HepG2 (cell line): ENCODE results near the gene CDK6. TPM values are rescaled to one million over a fixed set of nuclear protein-coding genes. Genes with fewer than 3 reads are reported as not detected.

Experiments used
- ATAC-seq: fragments of 200-7000 bp; cut with Tn5 transposase; 3 replicates; pipeline ENCODE4 v1.9.1; 2020; ENCODE audit warnings: mild to moderate bottlenecking, moderate library complexity
- BruUV-seq: library from RNA; stranded (reverse); fragments of 400-500 nt; replicated peaks from 2 replicates; lab custom pipeline; 2021; lab: Mats Ljungman, UMichigan
- CTCF ChIA-PET: fragments of 300-600 bp; formaldehyde crosslinking; extraction: SDS; loops from one replicate; lab custom pipeline; 2021; ENCODE audit warnings: low total read pairs, inconsistent platforms, low intra/inter-chr PET ratio; lab: Yijun Ruan, JAX
- POLR2A ChIA-PET: fragments of 350-600 bp; sonication (Branson Sonifier 250); formaldehyde crosslinking; loops from one replicate; lab custom pipeline; 2020; ENCODE audit warnings: antibody characterized with exemption, inconsistent platforms; lab: Yijun Ruan, JAX
- DNase-seq: peaks from one replicate; pipeline ENCODE4 v3.0.0-alpha.2; 2015; ENCODE audit warnings: low spot score
- FAIRE-seq: peaks from 3 replicates; lab custom pipeline; 2011; peaks lifted over from hg19 to GRCh38; lab: Jason Lieb, UNC
- H2AFZ ChIP-seq: one replicate; pipeline ENCODE4 v1.6.1; 2011; ENCODE audit warnings: low read length, inconsistent platforms
- H3K27ac ChIP-seq: fragments of 300-600 bp; 3 replicates; pipeline ENCODE4 v1.8.0; 2011; ENCODE audit warnings: mixed run types, mild to moderate bottlenecking, mixed read lengths, low read length, inconsistent platforms; ENCODE audit not compliant: insufficient read depth; ENCODE audit errors: extremely low read length
- H3K27me3 ChIP-seq, 2 experiments: fragments of 200-600 bp in 1 of 2; 2 replicates in 1 of 2; 3 replicates in 1 of 2; pipeline versions ENCODE4 v1.6.0 to v1.8.0; 2011; ENCODE audit warnings: low read length in 2 of 2, mild to moderate bottlenecking in 2 of 2, moderate library complexity in 2 of 2, inconsistent platforms in 1 of 2; ENCODE audit not compliant: insufficient read depth in 2 of 2, control insufficient read depth in 1 of 2
- H3K36me3 ChIP-seq, 2 experiments: fragments of 200-600 bp in 1 of 2; replicated peaks in 1 of 2; 2 replicates in 1 of 2; 3 replicates in 1 of 2; pipeline versions ENCODE4 v1.5.1 to v1.8.0; 2011; ENCODE audit warnings: low read length in 2 of 2, inconsistent platforms in 1 of 2; ENCODE audit not compliant: insufficient read depth in 2 of 2, control insufficient read depth in 1 of 2
- H3K4me1 ChIP-seq: 2 replicates; pipeline ENCODE4 v1.5.1; 2012; ENCODE audit warnings: low read length, inconsistent platforms; ENCODE audit not compliant: insufficient read depth
- H3K4me2 ChIP-seq: 2 replicates; pipeline ENCODE4 v1.6.0; 2011; ENCODE audit warnings: low read depth, low read length, inconsistent platforms
- H3K4me3 ChIP-seq, 3 experiments: fragments of 200-600 bp in 1 of 3; sonication (generic), shearing (Covaris generic) in 1 of 3; replicated peaks in 1 of 3; 2 replicates each; pipeline ENCODE4 v1.5.1; 2011 to 2016; ENCODE audit warnings: low read length in 3 of 3, inconsistent platforms in 2 of 3, low read depth in 2 of 3, mild to moderate bottlenecking in 2 of 3, control low read depth in 1 of 3, mixed read lengths in 1 of 3; ENCODE audit not compliant: insufficient read depth in 1 of 3
- H3K79me2 ChIP-seq: one replicate; pipeline ENCODE4 v1.6.1; 2011; ENCODE audit warnings: low read length, inconsistent platforms; ENCODE audit not compliant: insufficient read depth
- H3K9ac ChIP-seq: 2 replicates; pipeline ENCODE4 v1.6.0; 2011; ENCODE audit warnings: mild to moderate bottlenecking, low read depth, low read length, inconsistent platforms; ENCODE audit not compliant: insufficient read depth
- H3K9me3 ChIP-seq: 2 replicates; pipeline ENCODE4 v1.5.1; 2012; ENCODE audit warnings: mild to moderate bottlenecking, low read length
- H4K20me1 ChIP-seq: 2 replicates; pipeline ENCODE4 v1.6.0; 2011; ENCODE audit warnings: inconsistent platforms, mild to moderate bottlenecking, low read length, moderate library complexity; ENCODE audit not compliant: insufficient read depth
- ISX ChIP-seq: sonication (generic); formaldehyde crosslinking; conservative IDR thresholded peaks from 2 replicates; pipeline ENCODE4 v1.5.0; 2020; ENCODE audit warnings: missing genetic modification reagents
- KLF15 ChIP-seq: sonication (generic); formaldehyde crosslinking; IDR thresholded peaks from 2 replicates; pipeline ENCODE4 v1.8.1; 2023; ENCODE audit warnings: borderline replicate concordance, mild to moderate bottlenecking, inconsistent platforms, missing genetic modification reagents, mixed read lengths
- MAZ ChIP-seq, 2 experiments: sonication (generic) in 1 of 2; formaldehyde crosslinking in 1 of 2; IDR thresholded peaks; 2 replicates each; pipeline versions ENCODE4 v1.5.0 to v1.6.1; 2012 to 2020; ENCODE audit warnings: low read depth in 2 of 2, mild to moderate bottlenecking in 2 of 2, borderline replicate concordance in 1 of 2, improper control_type of control experiment in 1 of 2, low read length in 1 of 2, missing genetic modification reagents in 1 of 2, moderate library complexity in 1 of 2
- NRL ChIP-seq: sonication (generic); formaldehyde crosslinking; IDR thresholded peaks from 2 replicates; pipeline ENCODE4 v1.5.0; 2020; ENCODE audit warnings: missing genetic modification reagents, mild to moderate bottlenecking, moderate library complexity, borderline replicate concordance
- TSC22D2 ChIP-seq: sonication (generic); formaldehyde crosslinking; IDR thresholded peaks from 2 replicates; pipeline ENCODE4 v1.5.1; 2020; ENCODE audit warnings: missing genetic modification reagents, mild to moderate bottlenecking, borderline replicate concordance
- ZNF263 ChIP-seq: sonication (generic); formaldehyde crosslinking; IDR thresholded peaks from 2 replicates; pipeline ENCODE4 v1.4.0; 2020; ENCODE audit warnings: missing genetic modification reagents
- ZNF33B ChIP-seq: sonication (generic); formaldehyde crosslinking; IDR thresholded peaks from 2 replicates; pipeline ENCODE4 v1.5.1; 2020; ENCODE audit warnings: mild to moderate bottlenecking, missing genetic modification reagents
- ZNF383 ChIP-seq: sonication (generic); formaldehyde crosslinking; IDR thresholded peaks from 2 replicates; pipeline ENCODE4 v1.4.0; 2020; ENCODE audit warnings: missing genetic modification reagents, mild to moderate bottlenecking, borderline replicate concordance
- ZNF775 ChIP-seq: sonication (generic); formaldehyde crosslinking; IDR thresholded peaks from 2 replicates; pipeline ENCODE4 v1.4.0; 2020; ENCODE audit warnings: missing genetic modification reagents, mild to moderate bottlenecking, moderate library complexity, borderline replicate concordance
- WGBS: methylation state at CpG from one replicate; pipeline ENCODE4 v1.1.6; 2017; ENCODE audit warnings: low lambda C conversion rate; 5-methylcytosine and 5-hydroxymethylcytosine counted together
- in situ Hi-C: cut with HindIII; loops from 2 replicates; pipeline ENCODE4 v1.10.0; 2017; ENCODE audit warnings: low pct_unique_long_range_greater_than_20kb; ENCODE audit not compliant: extremely low pct_ligation_motif_present
- intact Hi-C: fragments of 100-400 bp; cut with micrococcal nuclease; formaldehyde crosslinking; loops from one replicate; pipeline ENCODE4 v1.10.0; 2022; ENCODE audit not compliant: unreplicated experiment
- polyA plus RNA-seq, 8 experiments: library from polyadenylated mRNA; depleted of rRNA in 3 of 8; stranded (reverse) in 7 of 8; unstranded in 1 of 8; fragments of >200 nt; fragmentation: Illumina TruSeq in 4 of 8; extraction: Trizol in 4 of 8; gene quantifications; 2 replicates each; pipeline versions ENCODE4 v1.2.1 to v1.2.3, GENCODE V29; 2011 to 2016; ENCODE audit warnings: low read depth in 4 of 8, missing spikeins in 1 of 8, mixed read lengths in 1 of 8; ENCODE audit not compliant: insufficient read depth in 1 of 8
- total RNA-seq, 5 experiments: library from RNA; depleted of rRNA; stranded (reverse); fragments of >200 nt; fragmentation: Illumina TruSeq; extraction: Trizol; gene quantifications; 2 replicates each; pipeline ENCODE4 v1.2.3, GENCODE V29; 2016; ENCODE audit warnings: low read depth in 1 of 5
- TF ChIP-seq, protein P1 (sequence below): sonication (generic); formaldehyde crosslinking; IDR thresholded peaks from 2 replicates; pipeline ENCODE4 v1.8.0; 2022; ENCODE audit warnings: mild to moderate bottlenecking, missing genetic modification reagents
- TF ChIP-seq, protein P2 (sequence below): sonication (generic); formaldehyde crosslinking; conservative IDR thresholded peaks from 2 replicates; pipeline ENCODE4 v1.4.0; 2020; ENCODE audit warnings: mild to moderate bottlenecking, missing genetic modification reagents, moderate library complexity
- TF ChIP-seq, protein P3 (sequence below): IDR thresholded peaks from 2 replicates; pipeline ENCODE4 v1.4.0; 2020; ENCODE audit warnings: mild to moderate bottlenecking, missing genetic modification reagents

Gene CDK6
- total and polyA plus RNA-seq, 2 of the 13 experiments (the other 11 are each of a cell fraction or from before 2014, with no cell fraction given), result 34.6 to 90.8 TPM

- BruUV-seq, result no TSS peak
- WGBS, result 94% methylated on average over 2 of the region's 2 CpGs
- Histone ChIP-seq H3K9ac (no peak overlapping the region), H3K27me3 (no peaks in the 10 kb centered on the region; a peak in 1 of 5 replicates), H3K4me3 (no peak overlapping the region), H3K27ac (no peak overlapping the region), H3K9me3 (no peaks in the 10 kb centered on the region; the same call in 1 of the 2 replicates)
- FAIRE-seq, result no peak
- intact Hi-C loops, result no loop called here
- CTCF ChIA-PET, result no interaction called here
- no peak for ATAC-seq
- TF ChIP-seq ZNF33B (CRISPR knock-in tag), result no peak
- TF ChIP-seq, protein P1, sequence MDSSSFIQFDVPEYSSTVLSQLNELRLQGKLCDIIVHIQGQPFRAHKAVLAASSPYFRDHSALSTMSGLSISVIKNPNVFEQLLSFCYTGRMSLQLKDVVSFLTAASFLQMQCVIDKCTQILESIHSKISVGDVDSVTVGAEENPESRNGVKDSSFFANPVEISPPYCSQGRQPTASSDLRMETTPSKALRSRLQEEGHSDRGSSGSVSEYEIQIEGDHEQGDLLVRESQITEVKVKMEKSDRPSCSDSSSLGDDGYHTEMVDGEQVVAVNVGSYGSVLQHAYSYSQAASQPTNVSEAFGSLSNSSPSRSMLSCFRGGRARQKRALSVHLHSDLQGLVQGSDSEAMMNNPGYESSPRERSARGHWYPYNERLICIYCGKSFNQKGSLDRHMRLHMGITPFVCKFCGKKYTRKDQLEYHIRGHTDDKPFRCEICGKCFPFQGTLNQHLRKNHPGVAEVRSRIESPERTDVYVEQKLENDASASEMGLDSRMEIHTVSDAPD (CRISPR knock-in tag), result no peak
- no peak for TF ChIP-seq KLF15 (CRISPR knock-in tag)
- no peak for TF ChIP-seq MAZ (IDR thresholded peaks at IDR 0.05; ENCODE audit: borderline replicate concordance, low read depth, low read length)
- no peak for TF ChIP-seq MAZ (CRISPR knock-in tag; IDR thresholded peaks at IDR 0.05; ENCODE audit: low read depth)
- TF ChIP-seq, protein P2, sequence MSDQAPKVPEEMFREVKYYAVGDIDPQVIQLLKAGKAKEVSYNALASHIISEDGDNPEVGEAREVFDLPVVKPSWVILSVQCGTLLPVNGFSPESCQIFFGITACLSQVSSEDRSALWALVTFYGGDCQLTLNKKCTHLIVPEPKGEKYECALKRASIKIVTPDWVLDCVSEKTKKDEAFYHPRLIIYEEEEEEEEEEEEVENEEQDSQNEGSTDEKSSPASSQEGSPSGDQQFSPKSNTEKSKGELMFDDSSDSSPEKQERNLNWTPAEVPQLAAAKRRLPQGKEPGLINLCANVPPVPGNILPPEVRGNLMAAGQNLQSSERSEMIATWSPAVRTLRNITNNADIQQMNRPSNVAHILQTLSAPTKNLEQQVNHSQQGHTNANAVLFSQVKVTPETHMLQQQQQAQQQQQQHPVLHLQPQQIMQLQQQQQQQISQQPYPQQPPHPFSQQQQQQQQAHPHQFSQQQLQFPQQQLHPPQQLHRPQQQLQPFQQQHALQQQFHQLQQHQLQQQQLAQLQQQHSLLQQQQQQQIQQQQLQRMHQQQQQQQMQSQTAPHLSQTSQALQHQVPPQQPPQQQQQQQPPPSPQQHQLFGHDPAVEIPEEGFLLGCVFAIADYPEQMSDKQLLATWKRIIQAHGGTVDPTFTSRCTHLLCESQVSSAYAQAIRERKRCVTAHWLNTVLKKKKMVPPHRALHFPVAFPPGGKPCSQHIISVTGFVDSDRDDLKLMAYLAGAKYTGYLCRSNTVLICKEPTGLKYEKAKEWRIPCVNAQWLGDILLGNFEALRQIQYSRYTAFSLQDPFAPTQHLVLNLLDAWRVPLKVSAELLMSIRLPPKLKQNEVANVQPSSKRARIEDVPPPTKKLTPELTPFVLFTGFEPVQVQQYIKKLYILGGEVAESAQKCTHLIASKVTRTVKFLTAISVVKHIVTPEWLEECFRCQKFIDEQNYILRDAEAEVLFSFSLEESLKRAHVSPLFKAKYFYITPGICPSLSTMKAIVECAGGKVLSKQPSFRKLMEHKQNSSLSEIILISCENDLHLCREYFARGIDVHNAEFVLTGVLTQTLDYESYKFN (CRISPR knock-in tag), result no peak
- no peak for TF ChIP-seq ZNF383
- no peak for TF ChIP-seq ZNF263 (CRISPR knock-in tag)
- TF ChIP-seq, protein P3, sequence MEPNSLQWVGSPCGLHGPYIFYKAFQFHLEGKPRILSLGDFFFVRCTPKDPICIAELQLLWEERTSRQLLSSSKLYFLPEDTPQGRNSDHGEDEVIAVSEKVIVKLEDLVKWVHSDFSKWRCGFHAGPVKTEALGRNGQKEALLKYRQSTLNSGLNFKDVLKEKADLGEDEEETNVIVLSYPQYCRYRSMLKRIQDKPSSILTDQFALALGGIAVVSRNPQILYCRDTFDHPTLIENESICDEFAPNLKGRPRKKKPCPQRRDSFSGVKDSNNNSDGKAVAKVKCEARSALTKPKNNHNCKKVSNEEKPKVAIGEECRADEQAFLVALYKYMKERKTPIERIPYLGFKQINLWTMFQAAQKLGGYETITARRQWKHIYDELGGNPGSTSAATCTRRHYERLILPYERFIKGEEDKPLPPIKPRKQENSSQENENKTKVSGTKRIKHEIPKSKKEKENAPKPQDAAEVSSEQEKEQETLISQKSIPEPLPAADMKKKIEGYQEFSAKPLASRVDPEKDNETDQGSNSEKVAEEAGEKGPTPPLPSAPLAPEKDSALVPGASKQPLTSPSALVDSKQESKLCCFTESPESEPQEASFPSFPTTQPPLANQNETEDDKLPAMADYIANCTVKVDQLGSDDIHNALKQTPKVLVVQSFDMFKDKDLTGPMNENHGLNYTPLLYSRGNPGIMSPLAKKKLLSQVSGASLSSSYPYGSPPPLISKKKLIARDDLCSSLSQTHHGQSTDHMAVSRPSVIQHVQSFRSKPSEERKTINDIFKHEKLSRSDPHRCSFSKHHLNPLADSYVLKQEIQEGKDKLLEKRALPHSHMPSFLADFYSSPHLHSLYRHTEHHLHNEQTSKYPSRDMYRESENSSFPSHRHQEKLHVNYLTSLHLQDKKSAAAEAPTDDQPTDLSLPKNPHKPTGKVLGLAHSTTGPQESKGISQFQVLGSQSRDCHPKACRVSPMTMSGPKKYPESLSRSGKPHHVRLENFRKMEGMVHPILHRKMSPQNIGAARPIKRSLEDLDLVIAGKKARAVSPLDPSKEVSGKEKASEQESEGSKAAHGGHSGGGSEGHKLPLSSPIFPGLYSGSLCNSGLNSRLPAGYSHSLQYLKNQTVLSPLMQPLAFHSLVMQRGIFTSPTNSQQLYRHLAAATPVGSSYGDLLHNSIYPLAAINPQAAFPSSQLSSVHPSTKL (CRISPR knock-in tag), result no peak
- TF ChIP-seq ISX (CRISPR knock-in tag), result no peak
- TF ChIP-seq ZNF775 (CRISPR knock-in tag), result no peak
- no peak for TF ChIP-seq TSC22D2 (CRISPR knock-in tag)
- TF ChIP-seq NRL, result no peak
- TF ChIP-seq, all 625 proteins: peak for 0
- peaks cover 72% of the 10 kb centered on the region for H3K4me1 ChIP-seq
- in situ Hi-C loops, result no loop called here
- H3K4me2 ChIP-seq, result no peak overlapping the region
- H3K36me3 ChIP-seq, result peaks cover 6 to 35% of the 10 kb centered on the region in 2 experiments
- DNase-seq, result no peak
- H3K79me2 ChIP-seq, result peaks cover 99% of the 10 kb centered on the region
- no peak overlapping the region for H2AFZ ChIP-seq
- POLR2A ChIA-PET, result no interaction called here
- peaks cover 44% of the 10 kb centered on the region for H4K20me1 ChIP-seq
Measured at GRCh38 chr7:92794831-92795230, 41.5 kb downstream of the CDK6 start.
